ENCODE measurements around the gene BTBD16. TPM values are rescaled to one million over a fixed set of nuclear protein-coding genes. Genes with fewer than 3 reads are reported as not detected.

The BTBD16 gene
- total and polyA plus RNA-seq, 2 of the 13 experiments (the other 11 are each of a cell fraction or from before 2014, with no cell fraction given) = 5.0 to 11.9 TPM

DNA sequence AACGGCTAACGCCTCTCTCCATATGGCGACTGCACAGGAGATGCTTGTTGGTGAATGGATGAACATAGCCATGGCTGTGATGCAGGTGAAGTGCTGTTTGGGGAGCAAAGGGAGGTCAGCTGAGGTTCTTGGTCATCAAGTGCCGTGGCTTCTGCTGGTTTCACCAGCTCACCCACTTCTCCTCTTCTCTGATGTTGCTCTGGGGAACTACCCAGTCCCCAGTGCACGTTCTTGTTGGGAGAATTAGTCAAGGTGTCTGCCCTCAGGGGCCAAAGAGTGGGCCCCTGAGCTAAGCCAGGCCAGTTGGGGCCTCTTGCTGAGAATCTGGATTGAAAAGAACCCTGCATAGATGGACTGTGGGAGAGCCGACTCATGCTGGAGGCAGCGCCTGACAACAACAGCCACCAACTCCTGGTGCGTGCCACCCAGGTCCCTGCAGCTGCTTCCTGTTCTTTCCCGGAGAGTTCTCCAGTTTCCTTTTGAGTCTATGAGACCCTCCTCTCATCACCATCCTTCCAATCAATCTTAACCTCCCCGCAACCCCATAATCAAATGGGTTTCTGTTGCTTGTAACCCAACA, 3.0 kb downstream of the BTBD16 start (continued):
- TF ChIP-seq RERE (CRISPR knock-in tag; IDR thresholded peaks at IDR 0.05; ENCODE audit: low read depth) (no peak), PHF21A (CRISPR knock-in tag; IDR thresholded peaks at IDR 0.05) (no peak), ARNTL (CRISPR knock-in tag; IDR thresholded peaks at IDR 0.05) (no peak), MAFG (CRISPR knock-in tag; IDR thresholded peaks at IDR 0.05) (no peak), ZNF7 (CRISPR knock-in tag; IDR thresholded peaks at IDR 0.05) (no peak), ZNF484 (CRISPR knock-in tag; IDR thresholded peaks at IDR 0.05; ENCODE audit: borderline replicate concordance, low read depth) (no peak), SALL1 (CRISPR knock-in tag; IDR thresholded peaks at IDR 0.05) (no peak), TIGD3 (CRISPR knock-in tag; IDR thresholded peaks at IDR 0.05; ENCODE audit: borderline replicate concordance) (no peak)
- TF ChIP-seq, protein P1, sequence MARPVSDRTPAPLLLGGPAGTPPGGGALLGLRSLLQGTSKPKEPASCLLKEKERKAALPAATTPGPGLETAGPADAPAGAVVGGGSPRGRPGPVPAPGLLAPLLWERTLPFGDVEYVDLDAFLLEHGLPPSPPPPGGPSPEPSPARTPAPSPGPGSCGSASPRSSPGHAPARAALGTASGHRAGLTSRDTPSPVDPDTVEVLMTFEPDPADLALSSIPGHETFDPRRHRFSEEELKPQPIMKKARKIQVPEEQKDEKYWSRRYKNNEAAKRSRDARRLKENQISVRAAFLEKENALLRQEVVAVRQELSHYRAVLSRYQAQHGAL (CRISPR knock-in tag; IDR thresholded peaks at IDR 0.05; ENCODE audit: not compliant biosample characterization) = no peak

All from HepG2 (cell line).